OCI-LY1 (cell line): ENCODE data around the gene WDPCP.

Experiments
- H2AFZ ChIP-seq: fragments of 200-600 bp; sonication (generic), shearing (Covaris generic); 2 replicates; pipeline ENCODE4 v1.6.0; 2014; ENCODE audit warnings: antibody characterized with exemption, mild to moderate bottlenecking, low read length
- H3F3A ChIP-seq: fragments of 200-600 bp; sonication (generic), shearing (Covaris generic); 2 replicates; pipeline ENCODE4 v1.6.0; 2014; ENCODE audit warnings: mild to moderate bottlenecking, antibody characterized with exemption, low read length, moderate library complexity; ENCODE audit not compliant: insufficient read depth
- H3K27ac ChIP-seq: fragments of 200-600 bp; sonication (generic); 2 replicates; pipeline ENCODE4 v1.5.1; 2014; ENCODE audit warnings: low read length, mixed run types, mild to moderate bottlenecking, low read depth; ENCODE audit not compliant: poor library complexity, severe bottlenecking
- H3K27me3 ChIP-seq: fragments of 200-600 bp; sonication (generic); 2 replicates; pipeline ENCODE4 v1.6.0; 2014; ENCODE audit warnings: antibody characterized with exemption, mild to moderate bottlenecking, low read length, moderate library complexity; ENCODE audit not compliant: insufficient read depth
- H3K36me3 ChIP-seq: fragments of 200-600 bp; sonication (generic); 2 replicates; pipeline ENCODE4 v1.6.1; 2014; ENCODE audit warnings: mild to moderate bottlenecking, antibody characterized with exemption, low read length, moderate library complexity, mixed read lengths; ENCODE audit not compliant: insufficient read depth
- H3K4me1 ChIP-seq: fragments of 200-600 bp; sonication (generic); 2 replicates; pipeline ENCODE4 v1.5.1; 2014; ENCODE audit warnings: mild to moderate bottlenecking, low read length, moderate library complexity; ENCODE audit not compliant: insufficient read depth, severe bottlenecking
- H3K4me2 ChIP-seq: fragments of 200-600 bp; sonication (generic), shearing (Covaris generic); 2 replicates; pipeline ENCODE4 v1.6.1; 2014; ENCODE audit warnings: low read length
- H3K4me3 ChIP-seq: fragments of 200-600 bp; sonication (generic); 2 replicates; pipeline ENCODE4 v1.5.1; 2014; ENCODE audit warnings: low read length, low read depth, mild to moderate bottlenecking, mixed read lengths; ENCODE audit not compliant: poor library complexity, severe bottlenecking
- H3K79me2 ChIP-seq: fragments of 200-600 bp; shearing (Covaris generic); 2 replicates; pipeline ENCODE4 v1.6.1; 2016; ENCODE audit warnings: mixed run types, low read length, mixed read lengths; ENCODE audit not compliant: insufficient read depth
- H3K9ac ChIP-seq: fragments of 200-600 bp; sonication (generic), shearing (Covaris generic); 2 replicates; pipeline ENCODE4 v1.6.1; 2014; ENCODE audit warnings: mild to moderate bottlenecking, low read length, mixed read lengths
- H3K9me2 ChIP-seq: fragments of 200-600 bp; sonication (generic), shearing (Covaris generic); 2 replicates; pipeline ENCODE4 v1.6.1; 2014; ENCODE audit warnings: low read depth, mild to moderate bottlenecking, low read length, mixed read lengths
- H3K9me3 ChIP-seq: fragments of 200-600 bp; shearing (Covaris generic); 2 replicates; pipeline ENCODE4 v1.6.1; 2014; ENCODE audit warnings: low read length, mixed read lengths
- H4K20me1 ChIP-seq: fragments of 200-600 bp; sonication (generic), shearing (Covaris generic); 2 replicates; pipeline ENCODE4 v1.6.0; 2016; ENCODE audit warnings: mild to moderate bottlenecking, low read length; ENCODE audit not compliant: insufficient read depth
- EZH2 ChIP-seq: fragments of 200-600 bp; sonication (generic), shearing (Covaris generic); IDR thresholded peaks from 2 replicates; pipeline ENCODE4 v1.8.0; 2017; ENCODE audit warnings: borderline replicate concordance, mixed run types, mild to moderate bottlenecking, antibody characterized with exemption, low read length, moderate library complexity, mixed read lengths
- TF ChIP-seq, protein P1 (sequence below): fragments of 200-600 bp; sonication (generic), shearing (Covaris generic); IDR thresholded peaks from 2 replicates; pipeline ENCODE4 v1.5.1; 2017; ENCODE audit warnings: mild to moderate bottlenecking, antibody characterized with exemption, low read length, moderate library complexity, mixed read lengths

WDPCP gene

GRCh38 chr2:63594660-63595059, 6.4 kb upstream of the WDPCP start:
- Histone ChIP-seq H3K27me3 (no peaks in the 10 kb centered on the region), H2AFZ (no peak overlapping the region), H3K4me1 (peaks cover 25% of the 10 kb centered on the region), H3K9ac (no peak overlapping the region), H3K79me2 (peaks cover 53% of the 10 kb centered on the region), H4K20me1 (no peaks in the 10 kb centered on the region; the same call in 1 of the 2 replicates), H3K36me3 (peaks cover 66% of the 10 kb centered on the region), H3K9me3 (no peaks in the 10 kb centered on the region), H3K9me2 (no peaks in the 10 kb centered on the region), H3K27ac (no peak overlapping the region), H3K4me3 (no peak overlapping the region), H3K4me2 (no peak overlapping the region), H3F3A (peaks cover 9% of the 10 kb centered on the region)
- TF ChIP-seq EZH2 = no peak
- TF ChIP-seq, protein P1, sequence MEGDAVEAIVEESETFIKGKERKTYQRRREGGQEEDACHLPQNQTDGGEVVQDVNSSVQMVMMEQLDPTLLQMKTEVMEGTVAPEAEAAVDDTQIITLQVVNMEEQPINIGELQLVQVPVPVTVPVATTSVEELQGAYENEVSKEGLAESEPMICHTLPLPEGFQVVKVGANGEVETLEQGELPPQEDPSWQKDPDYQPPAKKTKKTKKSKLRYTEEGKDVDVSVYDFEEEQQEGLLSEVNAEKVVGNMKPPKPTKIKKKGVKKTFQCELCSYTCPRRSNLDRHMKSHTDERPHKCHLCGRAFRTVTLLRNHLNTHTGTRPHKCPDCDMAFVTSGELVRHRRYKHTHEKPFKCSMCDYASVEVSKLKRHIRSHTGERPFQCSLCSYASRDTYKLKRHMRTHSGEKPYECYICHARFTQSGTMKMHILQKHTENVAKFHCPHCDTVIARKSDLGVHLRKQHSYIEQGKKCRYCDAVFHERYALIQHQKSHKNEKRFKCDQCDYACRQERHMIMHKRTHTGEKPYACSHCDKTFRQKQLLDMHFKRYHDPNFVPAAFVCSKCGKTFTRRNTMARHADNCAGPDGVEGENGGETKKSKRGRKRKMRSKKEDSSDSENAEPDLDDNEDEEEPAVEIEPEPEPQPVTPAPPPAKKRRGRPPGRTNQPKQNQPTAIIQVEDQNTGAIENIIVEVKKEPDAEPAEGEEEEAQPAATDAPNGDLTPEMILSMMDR = peak; percentile 17; the same call in 1 of the 2 replicates

DNA sequence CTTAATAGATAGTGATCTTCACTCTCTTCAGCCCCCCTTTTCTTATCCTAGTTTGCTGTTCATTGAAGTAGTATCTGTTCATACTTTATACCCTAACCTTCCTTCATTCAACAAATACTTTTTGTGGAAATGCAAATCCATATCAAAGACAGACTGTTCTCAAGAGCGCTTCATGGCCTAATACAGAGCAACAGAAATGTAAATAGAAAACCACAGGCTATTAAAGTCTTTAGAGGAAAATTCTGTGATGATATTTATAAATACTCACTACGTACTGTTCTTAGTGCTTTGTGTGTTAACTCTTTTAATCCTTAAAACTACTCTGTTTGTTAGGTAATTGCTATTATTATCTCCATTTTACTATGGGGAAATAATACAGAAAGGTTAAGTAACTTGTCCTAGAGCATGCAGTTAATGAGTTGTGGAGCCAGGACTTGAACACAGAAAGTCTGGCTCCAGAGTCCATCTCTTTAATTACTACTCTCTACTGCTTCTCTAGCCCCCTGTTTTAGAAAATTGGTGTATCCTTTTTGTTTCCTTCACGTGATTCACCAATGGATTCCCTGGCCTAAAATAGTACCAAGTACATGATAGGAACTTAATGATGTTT, 3.4 kb upstream of the WDPCP start:
- Histone ChIP-seq H3K9me3 (no peaks in the 10 kb centered on the region), H4K20me1 (no peaks in the 10 kb centered on the region; the same call in 1 of the 2 replicates), H3K36me3 (peaks cover 44% of the 10 kb centered on the region), H3K4me2 (peak overlapping the region; percentile 64), H3K27me3 (no peaks in the 10 kb centered on the region), H2AFZ (no peak overlapping the region), H3K79me2 (peaks cover 75% of the 10 kb centered on the region), H3K4me3 (peak overlapping the region; percentile 92), H3K9me2 (no peaks in the 10 kb centered on the region), H3K27ac (peak overlapping the region; percentile 88), H3F3A (peaks cover 12% of the 10 kb centered on the region), H3K9ac (peak overlapping the region; percentile 27; the same call in 1 of the 2 replicates), H3K4me1 (peaks cover 39% of the 10 kb centered on the region)
- TF ChIP-seq EZH2 = no peak
- TF ChIP-seq, protein P1 = no peak

- Histone ChIP-seq H3K9me2 (no peaks in the 10 kb centered on the region), H3F3A (peaks cover 17% of the 10 kb centered on the region), H3K9ac (peak overlapping the region; percentile 94), H2AFZ (no peak overlapping the region), H3K4me2 (peak overlapping the region; percentile 64), H3K4me3 (peak overlapping the region; percentile 92), H3K27ac (peak overlapping the region; percentile 88), H4K20me1 (no peaks in the 10 kb centered on the region; the same call in 1 of the 2 replicates), H3K79me2 (peaks cover 75% of the 10 kb centered on the region), H3K9me3 (no peaks in the 10 kb centered on the region), H3K4me1 (peaks cover 48% of the 10 kb centered on the region), H3K36me3 (peaks cover 37% of the 10 kb centered on the region), H3K27me3 (no peaks in the 10 kb centered on the region)
- no peak for TF ChIP-seq EZH2
- TF ChIP-seq, protein P1 = no peak
Measured at GRCh38 chr2:63590626-63591408, 2.5 kb upstream of the WDPCP start.
